AG10803 (cell line): ENCODE measurements around the gene SLC2A9.

Source experiments
- DNase-seq: peaks from one replicate; pipeline ENCODE4 v3.0.0; 2010; ENCODE audit warnings: low read depth
- H3K4me3 ChIP-seq: 2 replicates; pipeline ENCODE4 v1.5.1; 2011; ENCODE audit warnings: mild to moderate bottlenecking, low read length, control low read depth
- CTCF ChIP-seq: conservative IDR thresholded peaks from 2 replicates; pipeline ENCODE4 v1.5.1; 2011; ENCODE audit warnings: mild to moderate bottlenecking, low read length, control low read depth, inconsistent platforms

SLC2A9 gene

DNA sequence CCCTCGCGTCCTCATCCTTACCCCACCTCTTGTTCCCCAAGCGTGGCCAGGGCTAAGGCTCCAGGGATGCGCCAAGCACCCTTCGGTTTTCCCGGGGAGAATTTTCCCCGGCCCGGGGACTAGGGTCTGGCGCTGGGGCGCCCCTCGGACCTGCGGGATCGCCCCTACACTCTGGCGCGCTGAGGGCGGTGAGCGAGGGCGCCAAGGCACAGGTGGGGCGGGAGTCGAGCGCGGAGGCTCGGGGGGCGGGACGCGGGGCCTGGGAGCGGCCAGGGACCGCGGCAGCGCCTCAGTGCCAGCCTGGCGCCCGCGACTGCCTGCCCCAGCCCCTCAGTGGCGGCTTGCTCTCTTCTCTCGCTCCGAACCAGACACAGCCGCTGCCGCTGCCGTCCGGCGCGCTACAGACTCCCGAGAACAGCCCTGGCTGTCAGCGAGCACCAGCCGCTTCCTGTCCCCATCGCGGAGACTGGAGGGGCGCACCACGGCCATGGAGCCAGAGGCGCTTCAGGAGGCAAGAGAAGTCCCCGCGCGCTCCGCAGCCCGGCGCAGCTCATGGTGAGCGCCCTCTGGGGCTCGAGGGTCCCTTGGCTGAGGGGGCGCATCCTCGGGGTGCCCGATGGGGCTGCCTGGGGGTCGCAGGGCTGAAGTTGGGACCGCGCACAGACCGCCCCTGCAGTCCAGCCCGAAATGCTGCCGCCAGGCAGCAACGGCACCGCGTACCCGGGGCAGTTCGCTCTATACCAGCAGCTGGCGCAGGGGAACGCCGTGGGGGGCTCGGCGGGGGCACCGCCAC is 239.8 kb downstream of the SLC2A9 start, which contains the start of gene DRD5:
TSS of gene DRD5 (plus strand) at position 292 of the 793 bp plus-strand sequence. CDS start at position 688, 396 bp downstream.
- TF ChIP-seq CTCF = no peak
- no peak for DNase-seq
- H3K4me3 ChIP-seq = no peak within 1 kb of the TSS
